A673 (cell line): ENCODE measurements around the gene PDCD1. TPM values are rescaled to one million over a fixed set of nuclear protein-coding genes. Genes with fewer than 3 reads are reported as not detected.

Experiments
- BruUV-seq: library from RNA; stranded (reverse); fragments of 400-500 nt; replicated peaks from 2 replicates; lab custom pipeline; 2021; lab: Mats Ljungman, UMichigan
- CTCF ChIA-PET: fragments of 300-600 bp; sonication (Branson Sonifier 250); formaldehyde crosslinking; loops from one replicate; lab custom pipeline; 2022; ENCODE audit warnings: antibody characterized with exemption; lab: Charles Lee
- POLR2A ChIA-PET: fragments of 300-600 bp; sonication (Branson Sonifier 250); formaldehyde crosslinking; loops from one replicate; lab custom pipeline; 2022; ENCODE audit warnings: antibody characterized with exemption; ENCODE audit not compliant: low non-redundant PET; lab: Charles Lee
- DNase-seq: peaks from one replicate; pipeline ENCODE4 v3.0.0-alpha.2; 2015; ENCODE audit warnings: low spot score
- H3K27ac ChIP-seq: fragments of 200-600 bp; sonication (generic); 2 replicates; pipeline ENCODE4 v1.5.1; 2016; ENCODE audit warnings: mixed run types, low read depth, mild to moderate bottlenecking, mixed read lengths, antibody characterized with exemption, low read length; ENCODE audit not compliant: poor library complexity, severe bottlenecking
- H3K27me3 ChIP-seq: fragments of 200-600 bp; sonication (generic); replicated peaks from 2 replicates; pipeline ENCODE4 v1.6.1; 2017; ENCODE audit warnings: mixed run types, low read depth, mild to moderate bottlenecking, mixed read lengths, antibody characterized with exemption, low read length; ENCODE audit not compliant: insufficient read depth, poor library complexity
- H3K36me3 ChIP-seq: fragments of 200-600 bp; sonication (generic); 2 replicates; pipeline ENCODE4 v1.6.1; 2016; ENCODE audit warnings: mixed run types, mild to moderate bottlenecking, mixed read lengths, antibody characterized with exemption, low read length; ENCODE audit not compliant: insufficient read depth, poor library complexity, severe bottlenecking
- H3K4me1 ChIP-seq: fragments of 200-600 bp; sonication (generic); 2 replicates; pipeline ENCODE4 v1.6.1; 2017; ENCODE audit warnings: mixed run types, mild to moderate bottlenecking, mixed read lengths, antibody characterized with exemption, low read length; ENCODE audit not compliant: insufficient read depth, poor library complexity, severe bottlenecking
- H3K4me3 ChIP-seq: fragments of 200-600 bp; sonication (generic); 2 replicates; pipeline ENCODE4 v1.5.1; 2016; ENCODE audit warnings: low read depth, mixed run types, mild to moderate bottlenecking, mixed read lengths, low read length; ENCODE audit not compliant: poor library complexity, severe bottlenecking
- H3K9me3 ChIP-seq: fragments of 200-600 bp; sonication (generic); 2 replicates; pipeline ENCODE4 v1.6.1; 2016; ENCODE audit warnings: mixed run types, low read depth, mild to moderate bottlenecking, mixed read lengths, antibody characterized with exemption, low read length; ENCODE audit not compliant: poor library complexity, severe bottlenecking
- CTCF ChIP-seq: fragments of 300-800, 200-600 bp; sonication (generic); conservative IDR thresholded peaks from 2 replicates; pipeline ENCODE4 v1.5.1; 2017; ENCODE audit warnings: low read depth, mild to moderate bottlenecking, antibody characterized with exemption, low read length, moderate library complexity, mixed read lengths
- EZH2 ChIP-seq: fragments of 200-600 bp; sonication (generic); IDR thresholded peaks from 2 replicates; pipeline ENCODE4 v1.6.1; 2017; ENCODE audit warnings: borderline replicate concordance, low read depth, mild to moderate bottlenecking, mixed read lengths, antibody characterized with exemption, low read length; ENCODE audit not compliant: poor library complexity, severe bottlenecking
- intact Hi-C: fragments of 100-400 bp; cut with micrococcal nuclease; formaldehyde crosslinking; loops from one replicate; pipeline ENCODE4 v1.10.0; 2022; ENCODE audit not compliant: unreplicated experiment
- total RNA-seq: library from RNA; stranded (reverse); gene quantifications from 2 replicates; pipeline ENCODE4 v1.2.3, GENCODE V29; 2021

PDCD1 gene
- total RNA-seq, 1 experiment from 2014 or later, result 0.34 TPM

GRCh38 chr2:241865416-241865956, 6.8 kb upstream of the PDCD1 start:
- no TSS peak for BruUV-seq
- Histone ChIP-seq H3K4me3 (no peak overlapping the region), H3K27me3 (no peaks in the 10 kb centered on the region), H3K27ac (no peak overlapping the region), H3K9me3 (no peaks in the 10 kb centered on the region), H3K4me1 (peaks cover 21% of the 10 kb centered on the region), H3K36me3 (no peaks in the 10 kb centered on the region)
- no peak for DNase-seq
- POLR2A ChIA-PET, result no interaction called here
- intact Hi-C loops, result no loop called here
- TF ChIP-seq EZH2 (no peak), CTCF (no peak)
- CTCF ChIA-PET, result no interaction called here

GRCh38 chr2:241864850-241865213, 6.1 kb upstream of the PDCD1 start:
- no peak overlapping the region for H3K4me3 ChIP-seq
- no peak for DNase-seq
- ChIA-PET CTCF (no interaction called here), POLR2A (no interaction called here)
- intact Hi-C loops, result loop anchor here (5.0 kb wide), 1 partner anchor 53 kb away; no protein-coding TSS in a partner anchor
- BruUV-seq, result no TSS peak
- no peaks in the 10 kb centered on the region for H3K36me3 ChIP-seq
- H3K4me1 ChIP-seq, result peaks cover 27% of the 10 kb centered on the region
- TF ChIP-seq CTCF (no peak), EZH2 (no peak)
- H3K27me3 ChIP-seq, result no peaks in the 10 kb centered on the region
- no peaks in the 10 kb centered on the region for H3K9me3 ChIP-seq
- no peak overlapping the region for H3K27ac ChIP-seq

GRCh38 chr2:241864168-241864849, 5.6 kb upstream of the PDCD1 start:
- Histone ChIP-seq H3K4me3 (no peak overlapping the region), H3K27me3 (no peaks in the 10 kb centered on the region), H3K36me3 (no peaks in the 10 kb centered on the region), H3K27ac (no peak overlapping the region), H3K4me1 (peaks cover 32% of the 10 kb centered on the region), H3K9me3 (no peaks in the 10 kb centered on the region)
- no TSS peak for BruUV-seq
- CTCF ChIA-PET, result no interaction called here
- no peak for DNase-seq
- POLR2A ChIA-PET, result no interaction called here
- intact Hi-C loops, result loop anchor here (5.0 kb wide), 1 partner anchor 52 kb away; no protein-coding TSS in a partner anchor
- TF ChIP-seq CTCF (no peak), EZH2 (no peak)
